HUES6 (cell line): Measurements from ENCODE around the gene PARP6.

ENCODE experiments used
- H3K27ac ChIP-seq: 2 replicates; pipeline ENCODE4 v1.7.0; 2013; ENCODE audit warnings: low read depth, mild to moderate bottlenecking, low read length, inconsistent platforms
- H3K27me3 ChIP-seq: 2 replicates; pipeline ENCODE4 v1.6.1; 2013; ENCODE audit warnings: low read length; ENCODE audit not compliant: control insufficient read depth, insufficient read depth
- H3K36me3 ChIP-seq: 2 replicates; pipeline ENCODE4 v1.6.1; 2013; ENCODE audit warnings: low read length; ENCODE audit not compliant: control insufficient read depth, insufficient read depth
- H3K4me1 ChIP-seq: 2 replicates; pipeline ENCODE4 v1.6.1; 2013; ENCODE audit warnings: low read length; ENCODE audit not compliant: control insufficient read depth, insufficient read depth
- H3K4me3 ChIP-seq: 2 replicates; pipeline ENCODE4 v1.5.1; 2013; ENCODE audit warnings: low read depth, low read length
- H3K9ac ChIP-seq: one replicate; pipeline ENCODE4 v1.6.1; 2013; ENCODE audit warnings: mild to moderate bottlenecking, low read length
- H3K9me3 ChIP-seq: 2 replicates; pipeline ENCODE4 v1.6.1; 2013; ENCODE audit warnings: low read depth, low read length; ENCODE audit not compliant: control insufficient read depth, insufficient read depth

The PARP6 gene

DNA sequence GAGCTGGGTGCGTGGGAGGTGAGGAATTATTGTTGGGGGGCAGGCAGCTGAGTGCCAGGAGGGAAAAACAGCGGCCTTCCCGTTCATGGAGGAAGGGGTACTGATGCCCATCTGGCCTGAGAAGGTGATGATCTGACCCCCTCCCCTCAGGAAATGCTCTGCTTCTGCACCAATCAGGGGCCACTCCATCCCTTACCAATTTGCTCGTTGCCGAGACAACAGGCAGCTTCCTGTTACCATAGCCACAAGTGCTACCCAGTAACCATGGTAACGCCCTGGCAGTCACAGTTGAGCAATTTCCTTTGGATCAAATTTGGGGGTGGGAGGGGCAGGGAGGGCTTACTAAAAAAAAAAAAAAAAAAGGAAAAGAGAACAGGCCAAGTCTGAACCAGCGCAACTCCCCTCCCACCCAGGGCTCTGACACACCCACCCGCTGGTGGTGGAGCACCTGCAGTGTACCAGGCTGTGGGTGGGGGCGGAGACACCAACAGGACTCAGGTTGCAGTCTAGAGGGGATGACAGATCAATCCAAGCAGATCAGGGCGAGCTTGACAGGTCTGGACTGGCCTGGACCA, 33.9 kb upstream of the PARP6 start:
- no peaks in the 10 kb centered on the region for H3K36me3 ChIP-seq
- no peak overlapping the region for H3K27ac ChIP-seq
- H3K9me3 ChIP-seq, result no peaks in the 10 kb centered on the region
- peaks cover 41% of the 10 kb centered on the region for H3K27me3 ChIP-seq
- H3K4me1 ChIP-seq, result no peaks in the 10 kb centered on the region
- H3K9ac ChIP-seq, result no peak overlapping the region
- H3K4me3 ChIP-seq, result no peak overlapping the region

DNA sequence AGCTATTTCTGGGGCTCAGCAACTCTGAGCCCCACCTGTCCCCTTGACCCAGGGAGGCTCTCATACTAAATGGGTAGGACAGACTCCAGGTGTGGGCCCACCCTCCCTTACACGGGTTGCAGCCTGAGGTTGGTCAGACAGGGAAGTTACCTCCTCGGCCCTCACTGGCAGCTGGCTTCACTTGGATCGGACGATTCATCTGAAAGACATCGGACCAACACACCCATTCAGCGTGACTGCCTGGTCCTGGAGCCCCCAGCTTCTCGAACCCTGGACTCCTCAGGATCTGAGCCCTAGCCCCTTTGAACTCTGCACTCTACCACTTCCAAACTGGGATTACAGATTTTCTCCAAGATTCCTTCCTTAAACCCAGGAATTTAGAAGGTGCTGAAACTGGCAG, 32.2 kb upstream of the PARP6 start:
- Histone ChIP-seq H3K4me1 (no peaks in the 10 kb centered on the region), H3K4me3 (no peak overlapping the region), H3K27ac (no peak overlapping the region), H3K27me3 (peaks cover 31% of the 10 kb centered on the region), H3K9me3 (no peaks in the 10 kb centered on the region), H3K9ac (no peak overlapping the region), H3K36me3 (no peaks in the 10 kb centered on the region)

GRCh38 chr15:72302955-72303354, 30.6 kb upstream of the PARP6 start:
- Histone ChIP-seq H3K9me3 (no peaks in the 10 kb centered on the region), H3K36me3 (no peaks in the 10 kb centered on the region), H3K27me3 (peaks cover 22% of the 10 kb centered on the region), H3K4me1 (no peaks in the 10 kb centered on the region), H3K4me3 (no peak overlapping the region), H3K9ac (no peak overlapping the region), H3K27ac (no peak overlapping the region)

DNA sequence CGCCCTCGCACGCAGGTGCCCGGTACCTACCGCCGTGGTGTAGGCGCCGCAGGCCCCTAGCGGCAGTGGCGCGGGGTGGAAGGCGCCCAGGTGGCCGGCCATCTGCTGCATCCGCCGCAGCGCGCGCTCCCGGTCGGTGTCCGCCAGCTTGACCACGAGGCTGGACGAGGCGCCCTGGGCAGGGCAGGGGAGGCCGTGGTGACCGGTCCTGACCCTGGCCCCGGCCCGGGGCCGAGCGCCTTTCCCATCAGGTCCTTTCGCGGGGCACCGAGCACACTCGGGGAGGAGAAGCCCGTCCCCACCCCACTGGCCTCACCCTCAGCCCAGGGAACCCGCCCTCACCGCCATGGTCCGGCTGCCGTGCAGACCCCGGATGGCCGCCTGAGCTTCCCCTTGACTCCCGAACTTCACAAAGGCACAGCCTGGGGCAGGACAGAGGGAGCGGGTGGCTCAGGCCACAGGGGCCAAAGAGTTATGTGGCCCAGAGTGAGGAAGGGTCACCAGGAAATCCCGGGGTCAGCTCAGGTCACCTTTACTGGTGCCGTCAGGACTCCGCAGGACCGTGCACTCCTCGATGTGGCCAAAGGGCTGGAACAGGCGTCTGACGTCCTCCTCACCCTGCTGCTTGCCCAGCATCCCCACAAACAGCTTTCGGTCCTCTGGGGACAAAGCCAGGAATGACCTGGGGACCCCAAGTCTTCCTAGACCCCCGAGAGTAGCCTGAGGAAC, 17.4 kb upstream of the PARP6 start:
- H3K4me1 ChIP-seq, result no peaks in the 10 kb centered on the region
- no peaks in the 10 kb centered on the region for H3K36me3 ChIP-seq
- H3K9ac ChIP-seq, result no peak overlapping the region
- no peak overlapping the region for H3K4me3 ChIP-seq
- H3K27me3 ChIP-seq, result peaks cover 28% of the 10 kb centered on the region; the same call in 1 of the 2 replicates
- H3K27ac ChIP-seq, result no peak overlapping the region
- no peaks in the 10 kb centered on the region for H3K9me3 ChIP-seq

DNA sequence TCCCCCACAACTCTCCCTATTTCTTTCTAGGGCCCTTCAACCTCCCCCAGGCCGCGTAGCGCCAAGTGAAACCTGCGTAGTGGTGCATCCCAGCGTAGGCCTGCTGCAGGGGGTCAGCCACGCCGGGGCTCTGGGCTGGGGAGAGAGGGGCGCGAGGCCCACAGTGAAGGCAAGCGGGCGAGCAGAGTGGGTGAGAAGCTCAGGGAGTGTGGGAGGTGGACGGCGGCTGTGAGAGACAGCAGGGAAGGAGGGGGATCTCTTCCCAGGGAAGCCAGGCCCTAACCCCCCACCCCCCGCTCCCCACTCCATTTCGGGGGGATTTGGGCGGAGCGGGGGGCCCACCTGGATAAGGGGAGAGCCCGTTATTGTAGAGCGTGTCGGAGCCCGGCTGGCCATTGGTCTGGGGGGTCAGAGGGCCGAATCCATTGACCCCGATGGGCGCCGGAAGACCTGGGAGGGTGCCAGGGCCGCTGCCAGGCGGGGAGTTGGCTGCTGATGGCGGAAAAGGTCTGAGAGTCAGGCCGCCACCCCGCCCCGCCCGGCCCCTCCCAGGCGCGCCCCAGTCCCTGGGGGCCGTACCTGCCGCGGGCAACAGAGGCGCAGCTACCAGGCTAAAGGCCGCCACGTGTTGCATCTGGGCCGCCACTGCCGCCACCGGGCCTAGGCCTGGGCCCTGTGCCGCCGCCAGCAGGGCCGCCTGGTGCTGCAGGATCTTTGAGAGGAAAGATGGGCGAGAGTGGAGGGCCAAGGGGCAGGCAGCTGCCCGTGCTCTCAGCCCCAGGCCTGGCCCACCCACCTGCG, 16.6 kb upstream of the PARP6 start:
- no peaks in the 10 kb centered on the region for H3K9me3 ChIP-seq
- H3K36me3 ChIP-seq, result no peaks in the 10 kb centered on the region
- no peak overlapping the region for H3K4me3 ChIP-seq
- no peaks in the 10 kb centered on the region for H3K4me1 ChIP-seq
- peaks cover 26% of the 10 kb centered on the region; the same call in 1 of the 2 replicates for H3K27me3 ChIP-seq
- H3K27ac ChIP-seq, result no peak overlapping the region
- H3K9ac ChIP-seq, result no peak overlapping the region

DNA sequence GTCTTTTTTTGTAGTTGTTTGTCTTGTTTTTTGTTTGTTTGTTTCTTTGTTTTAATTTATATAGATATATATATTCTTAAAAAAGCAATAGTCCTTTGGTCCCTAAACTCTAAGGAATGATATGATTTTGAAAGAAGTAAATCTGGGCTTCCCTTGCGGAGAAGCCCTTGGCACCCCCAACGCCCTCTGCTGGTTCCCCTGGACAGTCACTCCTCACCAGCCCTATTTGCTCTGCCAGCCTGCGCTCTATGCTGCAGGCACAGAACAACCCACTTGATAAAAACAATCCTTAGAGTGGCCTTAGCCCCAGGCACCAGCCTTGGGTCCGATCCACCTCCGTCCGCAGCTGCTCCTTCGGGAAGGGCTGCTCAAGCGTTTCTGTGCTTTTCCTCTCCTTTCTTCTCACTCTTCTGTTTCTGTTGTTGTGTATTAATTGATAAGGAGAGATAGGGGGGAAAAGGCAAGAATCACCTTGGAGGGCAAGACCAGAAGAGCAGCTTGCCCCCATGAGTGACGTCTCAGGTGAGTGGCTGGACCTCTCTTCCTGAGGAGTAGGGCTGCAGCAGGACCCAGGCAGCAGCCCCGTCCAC, 13.7 kb upstream of the PARP6 start:
- Histone ChIP-seq H3K27me3 (peaks cover 4% of the 10 kb centered on the region; the same call in 1 of the 2 replicates), H3K9me3 (no peaks in the 10 kb centered on the region), H3K4me3 (no peak overlapping the region), H3K9ac (no peak overlapping the region), H3K27ac (no peak overlapping the region), H3K4me1 (no peaks in the 10 kb centered on the region), H3K36me3 (no peaks in the 10 kb centered on the region)

- no peak overlapping the region for H3K4me3 ChIP-seq
- H3K4me1 ChIP-seq, result no peaks in the 10 kb centered on the region
- no peak overlapping the region for H3K27ac ChIP-seq
- H3K27me3 ChIP-seq, result peaks cover 1% of the 10 kb centered on the region; the same call in 1 of the 2 replicates
- no peaks in the 10 kb centered on the region for H3K9me3 ChIP-seq
- H3K36me3 ChIP-seq, result no peaks in the 10 kb centered on the region
- no peak overlapping the region for H3K9ac ChIP-seq
Measured at GRCh38 chr15:72285402-72285801, 13.0 kb upstream of the PARP6 start.

DNA sequence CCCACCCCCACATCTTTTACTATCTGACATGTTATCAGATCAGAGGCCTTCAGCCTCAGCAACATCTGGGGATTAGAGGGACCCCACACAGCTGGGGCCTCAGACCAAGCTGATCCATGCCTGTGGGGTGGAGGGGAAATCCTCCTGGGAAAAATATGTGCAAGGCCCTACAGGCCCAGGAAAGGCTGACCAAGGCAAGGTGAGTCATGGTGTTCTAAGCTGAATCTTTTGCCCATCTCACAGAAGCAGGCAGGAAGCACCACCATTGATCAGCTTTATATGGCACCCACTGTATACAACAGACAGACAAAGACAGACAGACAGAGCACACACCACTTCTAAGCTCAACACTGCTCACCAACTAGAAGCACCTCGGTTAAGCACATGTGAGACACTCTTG, 12.4 kb upstream of the PARP6 start:
- Histone ChIP-seq H3K27ac (no peak overlapping the region), H3K36me3 (no peaks in the 10 kb centered on the region), H3K9ac (no peak overlapping the region), H3K4me3 (no peak overlapping the region), H3K9me3 (no peaks in the 10 kb centered on the region), H3K27me3 (peaks cover 7% of the 10 kb centered on the region; the same call in 1 of the 2 replicates), H3K4me1 (no peaks in the 10 kb centered on the region)

- Histone ChIP-seq H3K9me3 (no peaks in the 10 kb centered on the region), H3K27ac (no peak overlapping the region), H3K9ac (no peak overlapping the region), H3K4me3 (no peak overlapping the region), H3K27me3 (peaks cover 14% of the 10 kb centered on the region; the same call in 1 of the 2 replicates), H3K36me3 (no peaks in the 10 kb centered on the region), H3K4me1 (no peaks in the 10 kb centered on the region)
Measured at GRCh38 chr15:72281713-72282112, 9.4 kb upstream of the PARP6 start.

GRCh38 chr15:72280751-72281150, 8.4 kb upstream of the PARP6 start:
- Histone ChIP-seq H3K27ac (no peak overlapping the region), H3K9me3 (no peaks in the 10 kb centered on the region), H3K36me3 (no peaks in the 10 kb centered on the region), H3K4me1 (no peaks in the 10 kb centered on the region), H3K9ac (no peak overlapping the region), H3K27me3 (peaks cover 20% of the 10 kb centered on the region; the same call in 1 of the 2 replicates), H3K4me3 (no peak overlapping the region)

- H3K4me3 ChIP-seq, result no peak overlapping the region
- H3K27ac ChIP-seq, result no peak overlapping the region
- H3K9me3 ChIP-seq, result no peaks in the 10 kb centered on the region
- H3K4me1 ChIP-seq, result no peaks in the 10 kb centered on the region
- no peaks in the 10 kb centered on the region for H3K36me3 ChIP-seq
- H3K27me3 ChIP-seq, result peaks cover 23% of the 10 kb centered on the region; the same call in 1 of the 2 replicates
- no peak overlapping the region for H3K9ac ChIP-seq
Measured at GRCh38 chr15:72278737-72279136, 6.4 kb upstream of the PARP6 start.
